HG03135 (cell line): ENCODE measurements around the gene DMGDH.

Experiments
- ATAC-seq: cut with Tn5 transposase; IDR thresholded peaks from one replicate; pipeline ENCODE4 v1.9.1; 2021; ENCODE audit warnings: mild to moderate bottlenecking, moderate library complexity; ENCODE audit not compliant: unreplicated experiment

DMGDH gene

DNA sequence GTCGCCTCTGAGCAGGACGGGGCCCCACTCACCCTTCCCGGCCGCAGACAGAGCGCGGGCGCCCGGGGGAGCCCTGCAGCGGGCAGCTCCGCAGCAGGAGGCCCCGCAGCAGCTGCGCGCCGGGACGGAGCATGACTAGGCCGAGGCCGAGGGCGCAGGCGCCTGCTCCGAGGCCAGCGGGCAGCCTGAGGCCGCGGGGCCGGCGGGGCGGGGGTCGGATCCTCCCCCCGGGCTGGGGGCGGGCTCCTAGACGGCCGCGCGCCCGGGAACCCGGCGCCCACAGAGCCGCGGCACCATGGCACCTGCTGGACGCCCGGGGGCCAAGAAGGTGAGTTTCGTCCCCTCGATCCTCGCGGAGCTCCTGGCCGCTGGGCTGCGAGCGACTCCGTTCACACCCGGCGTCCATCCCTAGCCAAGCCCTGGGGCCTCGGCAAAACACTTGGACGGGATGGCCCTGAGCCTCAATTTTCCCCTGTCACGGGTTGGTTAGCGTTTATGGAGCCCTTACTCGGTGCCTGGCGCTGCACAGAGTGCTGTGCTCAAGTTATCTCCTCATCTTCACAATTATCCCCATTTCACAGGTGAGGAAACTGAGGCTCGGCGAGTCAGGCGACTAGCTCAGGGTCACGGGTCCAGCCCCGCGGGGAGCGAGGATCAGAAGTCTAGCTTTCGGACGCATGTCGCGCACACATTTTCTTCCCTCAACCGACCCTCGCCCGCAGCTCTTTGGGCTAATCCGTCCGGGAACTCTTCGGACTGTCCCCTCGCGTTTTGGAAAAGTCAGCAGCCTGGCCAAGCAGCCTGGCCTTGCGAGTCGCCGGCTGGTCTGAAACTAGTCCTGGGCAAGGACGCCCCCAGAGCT, at the start of gene DMGDH, which contains the start of gene BHMT2:
Gene DMGDH (minus strand): TSS at position 187 of the 862 bp plus-strand sequence. CDS start 54 bp downstream, at position 133.
Gene BHMT2 (plus strand): TSS at position 280 of the 862 bp plus-strand sequence. CDS start 16 bp downstream, at position 296.
- no peak for ATAC-seq

DNA sequence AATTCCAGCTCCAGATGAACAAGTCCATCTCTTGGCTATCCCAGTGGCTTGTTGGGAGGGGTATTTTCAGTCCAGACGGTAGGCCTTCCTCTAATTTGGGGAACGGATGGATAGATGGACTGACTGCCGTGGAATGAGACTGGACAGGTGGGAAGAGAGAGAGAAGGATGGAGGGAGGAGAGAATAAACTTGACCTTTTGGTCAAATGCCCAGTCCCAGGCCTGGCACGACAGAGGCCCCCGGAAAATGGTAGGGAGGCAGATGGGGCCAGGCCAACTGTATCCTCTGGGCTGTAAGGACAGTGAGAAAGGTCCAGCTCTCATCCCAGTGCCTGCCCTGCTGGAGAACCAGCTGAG, 43.2 kb upstream of the DMGDH start:
- ATAC-seq = no peak

DNA sequence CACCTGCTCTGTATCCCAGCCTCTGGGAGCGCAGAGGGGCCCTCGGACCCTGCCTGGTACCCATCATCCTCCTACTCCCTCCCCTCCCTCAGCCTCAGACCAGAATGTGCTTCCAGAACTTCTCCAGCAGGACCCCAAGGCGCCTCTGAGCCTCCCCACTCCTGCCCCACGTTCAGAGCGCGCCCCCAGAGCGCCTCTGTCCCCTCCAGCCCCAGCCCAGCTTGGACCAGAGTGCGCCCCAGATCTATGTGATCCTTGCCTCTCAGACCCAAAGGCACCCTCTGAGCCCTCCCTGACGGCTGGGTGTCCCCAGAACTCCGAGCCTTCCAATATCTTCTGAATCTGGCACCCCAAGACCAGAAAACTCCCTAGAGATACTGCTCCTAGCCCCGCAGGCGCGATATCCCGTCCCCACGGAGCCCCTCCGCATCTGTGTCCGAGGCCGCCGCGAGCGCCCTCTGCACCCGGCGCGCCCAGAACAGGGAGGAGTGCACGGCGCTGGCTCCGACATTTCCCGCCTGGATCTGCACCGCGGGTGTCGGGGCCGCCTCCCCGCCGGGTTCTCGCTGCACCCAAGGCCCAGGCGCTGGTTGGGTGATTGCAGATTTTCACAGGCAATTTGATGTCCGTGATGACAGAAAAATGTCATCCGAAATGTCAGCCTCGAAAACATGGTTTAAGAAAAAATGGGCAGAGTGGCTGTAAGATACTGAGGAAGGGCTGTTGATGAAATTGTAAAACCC, 42.7 kb upstream of the DMGDH start:
- ATAC-seq = no peak

DNA sequence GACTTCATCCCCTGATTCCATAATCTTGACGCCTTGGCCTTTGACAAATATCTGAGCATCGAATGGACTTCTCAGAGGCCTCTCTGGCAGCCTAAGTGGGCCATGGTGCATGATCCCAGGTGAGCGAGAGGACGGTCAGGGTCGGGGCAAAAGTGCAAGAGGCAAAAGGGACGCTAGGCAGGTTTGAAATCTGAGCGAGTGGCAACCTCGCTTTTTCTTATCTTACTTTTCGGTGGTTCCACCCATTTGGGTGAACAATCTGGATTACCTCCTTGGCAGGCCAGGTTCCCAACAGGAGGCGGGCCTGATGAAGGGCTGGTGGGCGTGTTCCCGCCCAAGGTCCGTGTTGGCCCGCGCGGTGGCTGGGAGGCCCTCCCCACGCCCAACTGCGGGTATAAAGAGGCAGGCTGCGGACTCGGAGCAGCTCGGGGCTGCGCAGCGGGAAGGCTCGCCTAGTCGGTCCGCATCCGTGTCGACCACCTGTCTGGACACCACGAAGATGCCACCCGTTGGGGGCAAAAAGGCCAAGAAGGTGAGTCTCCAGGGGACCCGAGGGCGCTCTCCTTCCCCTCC, 42.0 kb upstream of the DMGDH start, which contains the start of gene BHMT:
Gene BHMT (plus strand): TSS at position 423 of the 573 bp plus-strand sequence. CDS start 77 bp downstream, at position 500.
- ATAC-seq = no peak

DNA sequence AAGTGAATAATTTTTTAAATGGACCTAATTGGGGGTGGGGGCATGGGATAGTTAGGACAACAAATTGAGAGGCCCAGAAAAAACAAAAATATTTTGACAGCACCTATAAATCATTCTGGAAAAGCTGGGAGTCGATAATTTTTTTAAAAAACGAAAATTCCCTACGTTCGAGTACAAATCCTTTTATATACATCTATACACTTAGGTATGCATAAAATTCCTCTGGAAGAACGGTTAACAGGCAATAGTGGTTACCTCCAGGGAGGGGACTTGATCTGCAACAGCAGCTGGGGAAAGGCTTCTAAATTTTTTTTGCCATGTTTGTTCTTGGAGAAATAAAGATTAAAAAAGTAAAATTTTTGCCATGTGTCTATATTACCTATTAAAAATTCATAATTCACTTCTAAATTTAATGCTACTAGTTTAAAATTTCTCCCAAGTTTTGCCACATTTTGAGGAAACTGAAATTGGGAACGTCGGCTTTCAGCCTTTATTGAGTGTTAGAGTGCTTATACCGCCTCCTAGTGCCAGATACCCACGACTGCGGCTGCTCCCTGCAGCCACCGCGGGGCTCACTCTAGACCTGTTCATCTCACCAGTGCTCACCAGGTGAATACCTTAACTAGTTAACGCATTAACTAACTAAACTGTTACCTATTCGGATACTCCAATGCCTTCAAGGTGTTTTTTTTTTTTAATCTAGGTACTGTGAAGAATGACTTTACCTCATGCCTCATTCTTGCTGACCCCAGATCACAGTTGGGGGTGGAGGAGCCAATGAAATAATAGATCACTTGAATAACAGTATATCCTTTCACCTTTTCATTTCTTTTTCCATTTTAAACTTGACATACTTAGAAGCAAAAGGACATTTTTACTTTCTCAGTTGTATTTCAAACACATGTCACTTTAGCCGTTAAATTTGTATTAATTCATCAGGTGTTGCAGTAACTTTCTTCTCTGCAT, 40.3 kb upstream of the DMGDH start:
- ATAC-seq = no peak

DNA sequence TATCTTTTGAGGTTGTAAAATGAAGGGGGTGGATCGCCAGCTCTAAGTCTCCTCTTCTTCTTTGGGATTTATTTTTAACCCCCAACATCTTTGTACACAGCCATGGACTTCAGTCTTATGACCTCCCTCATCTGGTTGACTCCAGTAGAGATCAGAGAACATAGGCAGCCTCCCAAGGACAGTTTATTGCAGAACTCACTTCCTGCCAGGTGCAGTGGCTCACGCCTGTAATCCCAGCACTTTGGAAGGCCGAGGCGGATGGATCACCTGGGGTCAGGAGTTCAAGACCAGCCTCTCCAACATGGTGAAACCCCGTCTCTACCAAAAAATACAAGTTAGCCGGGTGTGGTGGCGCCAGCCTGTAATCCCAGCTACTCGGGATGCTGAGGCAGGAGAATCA, 39.3 kb upstream of the DMGDH start:
- ATAC-seq = no peak

DNA sequence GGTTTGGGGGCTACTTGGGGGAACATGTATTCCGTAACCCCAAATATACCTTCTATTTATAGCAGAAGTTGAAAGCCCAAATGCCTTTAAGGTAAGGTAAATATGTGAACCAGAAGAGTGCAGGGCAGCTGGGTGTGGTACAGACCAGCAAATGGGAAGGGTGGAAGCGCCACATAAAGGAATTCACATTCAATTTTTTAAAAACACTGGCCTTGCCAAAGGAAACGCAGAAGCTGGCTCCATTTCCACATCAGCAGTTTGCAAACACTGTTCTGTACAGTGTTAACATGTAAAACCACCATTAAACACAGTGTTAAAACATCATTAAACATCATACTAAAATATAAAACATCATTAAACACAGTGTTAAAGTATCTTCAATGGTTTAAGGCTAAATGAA, 38.6 kb upstream of the DMGDH start:
- ATAC-seq = no peak

DNA sequence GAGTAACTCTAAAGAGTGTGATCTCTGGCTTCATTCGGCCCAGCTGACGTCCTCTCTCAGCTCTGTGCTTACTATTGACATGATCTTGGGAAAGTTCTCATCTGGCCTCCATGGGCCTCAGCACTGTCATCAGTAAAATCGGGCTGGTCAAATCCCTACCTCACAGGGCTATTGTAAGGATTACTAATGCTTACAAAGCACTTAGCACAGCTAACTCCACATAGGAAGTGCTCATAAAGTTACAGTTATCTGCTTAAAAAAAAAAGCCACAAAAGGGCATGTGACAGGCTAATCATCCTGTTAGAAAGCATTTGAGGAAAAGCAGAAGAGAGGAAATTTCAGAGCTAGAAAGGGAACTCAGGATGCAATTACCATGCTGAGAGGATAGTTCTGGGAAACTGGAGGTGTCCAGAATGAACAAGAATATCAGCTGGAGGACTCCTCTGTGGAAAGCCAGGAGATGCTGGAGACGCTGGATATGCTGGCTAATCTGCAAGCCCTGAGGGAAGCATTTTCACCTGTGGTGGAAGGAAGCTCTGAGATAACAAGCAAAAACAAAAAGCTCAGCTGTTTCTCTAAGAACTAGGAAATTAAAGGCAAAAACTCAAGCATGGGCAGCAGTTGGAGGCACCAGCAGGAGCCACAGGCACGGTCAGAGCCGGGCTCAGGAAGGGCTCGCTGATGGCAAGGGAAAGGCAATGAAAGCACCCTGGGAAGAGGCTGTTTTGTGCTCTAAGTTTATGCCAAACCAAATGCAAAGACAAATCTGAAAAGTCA, 37.7 kb upstream of the DMGDH start:
- ATAC-seq = no peak

DNA sequence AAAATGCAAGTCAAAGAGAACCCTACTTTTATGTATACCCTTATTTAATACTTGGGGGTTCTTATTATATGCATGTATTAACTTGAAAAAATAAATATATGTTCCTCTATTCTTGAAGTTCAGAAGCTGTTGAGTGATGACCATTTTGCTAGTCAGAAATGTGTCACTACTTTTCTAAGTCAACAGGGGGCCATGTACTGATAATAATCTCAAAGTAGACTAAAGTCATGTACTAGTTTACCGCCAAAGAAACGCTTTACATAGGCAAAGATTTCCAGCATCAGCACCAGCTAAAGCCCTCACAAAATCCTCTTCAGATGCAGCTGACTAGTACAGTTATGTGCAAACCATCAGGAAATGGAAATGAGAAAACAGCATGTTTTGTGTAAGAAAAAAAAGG, 36.4 kb upstream of the DMGDH start:
- no peak for ATAC-seq

DNA sequence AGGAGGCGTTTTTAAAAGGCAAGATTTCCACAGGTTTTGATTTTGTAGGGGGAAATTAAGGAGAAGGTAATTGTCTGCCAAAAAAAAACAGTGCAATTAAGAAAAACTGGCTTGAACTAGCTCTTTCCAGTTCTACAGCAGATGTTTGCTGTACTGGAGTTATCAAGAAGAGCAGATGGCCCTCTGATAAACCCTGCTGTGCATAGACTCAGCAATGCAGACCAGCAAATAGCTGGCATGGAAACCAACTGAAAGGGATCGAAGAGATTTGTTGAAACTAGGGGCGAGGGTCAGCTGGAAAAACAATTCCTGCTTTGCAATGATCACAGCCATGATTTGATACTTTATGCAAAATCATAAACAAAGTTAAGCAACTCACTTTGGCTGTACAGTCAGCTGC, 24.3 kb upstream of the DMGDH start:
- no peak for ATAC-seq

DNA sequence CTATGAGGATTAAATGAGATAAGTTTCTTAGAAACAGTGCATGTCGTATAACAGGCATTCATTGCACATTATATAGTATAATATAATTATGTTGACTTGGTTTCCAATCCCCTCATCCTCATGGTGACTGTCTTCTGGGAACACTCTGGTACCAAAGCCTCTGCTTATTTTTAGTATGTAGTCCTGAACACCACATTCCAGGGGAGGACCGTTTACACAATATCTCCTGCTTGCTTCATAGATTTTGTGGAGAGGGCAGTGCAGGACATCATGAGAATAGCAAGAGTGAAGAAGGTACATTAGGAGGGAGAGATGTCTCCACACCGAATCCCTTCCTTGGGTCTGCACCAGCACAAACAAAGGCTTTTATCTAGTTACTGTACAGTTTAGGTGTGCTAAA, 21.6 kb upstream of the DMGDH start:
- ATAC-seq = no peak

DNA sequence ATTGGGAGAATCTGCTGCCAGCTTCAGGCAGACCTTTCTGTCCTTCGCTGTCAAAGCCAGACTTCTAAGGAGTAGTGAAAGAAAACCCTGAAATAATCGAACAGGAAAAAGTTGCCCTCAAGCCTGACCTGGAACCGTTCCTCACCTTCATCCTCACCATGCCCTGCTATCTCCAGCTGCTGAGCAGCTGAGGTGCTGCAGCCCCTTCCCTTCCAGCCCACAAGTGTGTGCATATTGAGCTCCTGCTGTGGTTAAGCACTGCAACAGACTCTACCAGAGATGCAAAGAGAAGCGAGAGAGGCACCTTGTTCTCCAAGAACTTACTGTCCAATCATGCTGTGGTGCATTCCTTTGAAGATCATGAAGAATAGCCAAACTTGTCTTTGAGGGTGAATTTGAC, 19.0 kb upstream of the DMGDH start:
- no peak for ATAC-seq

DNA sequence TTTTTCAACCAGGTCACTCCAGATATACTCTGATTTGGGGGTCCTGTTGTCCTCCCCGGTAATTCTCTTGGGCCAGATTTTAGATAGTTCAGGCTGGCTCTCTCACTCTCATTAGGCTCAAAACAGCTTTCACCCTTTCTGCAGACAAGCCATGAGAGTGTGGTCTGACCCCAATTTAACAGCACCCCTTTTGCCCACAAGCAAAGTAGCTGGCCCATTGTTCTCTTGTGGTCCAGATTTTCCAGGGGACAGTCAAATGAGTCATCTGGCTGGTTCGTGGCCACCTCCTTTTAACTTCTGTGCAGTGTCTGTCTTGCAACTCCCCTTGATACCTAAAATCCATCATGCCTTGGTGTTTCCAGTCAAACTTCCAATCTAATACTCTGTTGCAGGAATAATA, 16.6 kb upstream of the DMGDH start:
- no peak for ATAC-seq

DNA sequence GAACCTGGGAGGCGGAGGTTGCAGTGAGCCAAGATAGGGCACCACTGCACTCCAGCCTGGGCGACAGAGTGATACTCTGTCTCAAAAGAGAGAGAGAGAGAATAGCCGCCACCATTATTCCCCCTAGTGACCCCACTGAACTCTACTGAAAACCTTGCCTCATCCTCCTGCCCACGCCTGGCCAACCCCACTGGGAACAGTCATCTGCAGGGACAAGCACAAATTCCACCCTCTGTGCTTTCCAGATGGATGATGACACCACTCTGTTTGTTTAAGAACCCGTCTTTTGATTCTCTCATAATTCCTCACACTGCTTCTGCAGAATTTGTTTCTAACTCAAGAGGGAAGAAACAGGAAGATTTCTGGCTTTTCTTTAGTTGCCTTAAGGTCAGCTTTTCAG, 12.3 kb upstream of the DMGDH start:
- no peak for ATAC-seq

DNA sequence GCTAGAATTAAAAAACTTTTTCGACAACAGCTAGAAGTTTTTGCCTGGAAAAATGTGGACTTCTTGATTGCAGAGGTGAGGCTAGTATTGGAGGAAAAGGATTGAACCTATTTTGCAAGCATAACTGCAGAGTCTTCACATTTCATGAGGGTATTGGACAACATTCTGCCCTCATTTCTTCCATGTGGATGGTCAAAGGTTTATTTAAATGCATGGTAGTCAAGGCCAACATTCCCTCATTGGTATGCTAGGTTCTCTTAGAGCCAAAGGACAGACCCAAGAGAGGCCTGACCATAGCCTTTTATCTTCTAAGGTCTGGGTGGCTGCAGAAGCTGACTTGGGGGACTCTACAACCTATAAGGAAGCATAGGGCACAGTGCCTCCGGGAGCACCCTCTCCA, 11.3 kb upstream of the DMGDH start:
- no peak for ATAC-seq

DNA sequence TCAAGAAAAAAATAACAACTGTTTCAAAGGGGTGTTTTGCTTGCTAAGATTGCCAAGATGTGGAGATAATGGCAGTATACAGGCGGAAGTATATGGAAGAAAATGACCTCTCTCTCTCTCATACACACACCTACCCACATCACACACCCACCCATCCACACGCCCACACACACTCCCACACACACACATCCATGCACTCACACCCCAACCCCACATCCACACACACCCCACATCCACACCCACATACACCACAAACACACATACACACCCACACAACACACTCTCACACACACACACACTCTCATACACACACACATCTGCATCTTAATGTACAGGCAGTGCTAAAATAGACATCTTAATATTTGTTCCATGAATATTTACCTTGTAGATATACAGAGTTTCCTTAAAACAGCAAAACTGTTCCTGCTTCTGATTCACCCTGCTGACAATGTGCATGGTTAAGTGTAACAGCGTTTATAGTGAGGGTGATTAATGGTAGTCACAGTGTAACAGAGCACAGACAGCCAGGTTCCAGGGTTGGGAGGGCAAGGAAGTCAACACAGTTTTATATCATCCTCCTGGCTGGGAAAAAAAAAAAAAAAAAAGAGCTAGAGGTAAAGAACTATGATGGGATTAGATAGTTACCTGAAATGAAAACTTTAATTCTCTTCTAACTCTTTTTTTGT, 8.3 kb upstream of the DMGDH start:
- ATAC-seq = no peak

DNA sequence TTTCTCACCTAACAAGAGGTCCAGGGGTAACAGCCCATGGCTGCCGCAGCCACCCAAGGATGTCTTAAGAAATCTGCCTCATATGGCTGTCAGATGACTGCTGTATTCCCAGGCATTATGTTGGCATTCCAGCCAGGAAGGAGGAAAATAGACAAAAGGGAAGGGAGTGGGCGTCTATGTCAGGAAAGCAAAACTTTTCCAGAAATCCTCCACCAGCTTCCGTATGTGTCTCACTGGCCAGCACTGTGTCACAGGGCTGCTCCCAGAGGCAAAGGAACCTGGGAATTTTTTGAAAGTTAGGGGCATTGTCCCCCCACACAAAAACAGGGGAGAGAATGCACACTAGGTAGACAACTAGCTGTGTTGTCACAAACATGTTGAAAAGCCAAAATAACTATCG, 7.3 kb upstream of the DMGDH start:
- ATAC-seq = no peak

DNA sequence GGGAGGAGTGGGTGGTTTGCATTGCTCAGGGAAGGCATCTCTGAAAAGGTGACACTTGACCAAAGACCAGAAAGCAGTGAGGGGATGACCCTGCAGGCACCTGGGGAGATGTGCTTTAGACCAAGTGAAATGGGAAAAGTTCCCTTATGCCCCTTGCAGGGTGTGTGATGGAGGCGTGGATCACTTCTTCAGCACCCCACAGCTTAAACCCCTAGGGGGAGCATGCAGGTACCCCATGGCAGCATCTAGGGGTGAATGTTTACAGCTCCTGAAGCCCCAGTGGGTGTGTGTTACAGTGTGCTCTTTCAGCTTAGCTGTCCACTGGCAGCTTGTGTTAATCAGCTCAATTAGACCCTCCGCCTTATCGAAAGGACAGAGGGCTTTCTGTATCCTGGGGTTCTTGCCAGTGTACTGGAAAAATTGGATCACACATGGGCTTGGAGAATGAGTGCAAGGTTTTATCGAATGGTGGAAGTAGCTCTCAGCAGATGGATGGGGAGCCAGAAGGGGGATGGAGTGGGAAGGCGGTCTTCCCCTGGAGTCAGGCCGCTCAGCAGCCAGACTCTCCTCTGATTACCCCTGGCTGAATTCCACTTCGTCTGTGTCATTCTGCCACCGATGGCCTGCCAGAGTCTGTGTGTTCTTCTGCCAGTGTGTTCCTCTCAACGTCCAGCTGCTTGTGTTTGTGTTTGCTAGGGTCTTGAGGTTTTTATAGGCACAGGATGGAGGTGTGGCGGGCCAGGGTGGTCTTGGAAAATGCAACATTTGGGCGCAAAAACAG, 6.4 kb upstream of the DMGDH start:
- no peak for ATAC-seq
